Fibroblast of pulmonary artery (primary cell): ENCODE data around the gene CHKB.

Source experiments
- DNase-seq: peaks from one replicate; pipeline ENCODE4 v3.0.0-alpha.2; 2010; ENCODE audit warnings: low read depth
- H3K4me3 ChIP-seq: replicated peaks from 2 replicates; pipeline ENCODE4 v1.5.1; 2011; ENCODE audit warnings: low read depth, mild to moderate bottlenecking, control low read depth, low read length, moderate library complexity
- CTCF ChIP-seq: IDR thresholded peaks from 2 replicates; pipeline ENCODE4 v1.5.1; 2011; ENCODE audit warnings: mild to moderate bottlenecking, control low read depth, low read length, inconsistent platforms; ENCODE audit errors: missing control alignments

CHKB gene

GRCh38 chr22:50576070-50576469 is 6.6 kb downstream of the CHKB start:
- peak; percentile 71 for DNase-seq
- no peak overlapping the region for H3K4me3 ChIP-seq
- TF ChIP-seq CTCF = peak; percentile 50

GRCh38 chr22:50575426-50575941 is 7.2 kb downstream of the CHKB start:
- H3K4me3 ChIP-seq = no peak overlapping the region
- DNase-seq = no peak
- TF ChIP-seq CTCF = no peak

- no peak overlapping the region for H3K4me3 ChIP-seq
- TF ChIP-seq CTCF = no peak
- no peak for DNase-seq
Measured at GRCh38 chr22:50574383-50574755, 8.3 kb downstream of the CHKB start.

GRCh38 chr22:50573491-50574382 is 8.9 kb downstream of the CHKB start:
- no peak overlapping the region for H3K4me3 ChIP-seq
- no peak for DNase-seq
- TF ChIP-seq CTCF = no peak

- TF ChIP-seq CTCF = no peak
- no peak for DNase-seq
- no peak overlapping the region for H3K4me3 ChIP-seq
Measured at GRCh38 chr22:50572965-50573364, 9.7 kb downstream of the CHKB start.

GRCh38 chr22:50571264-50572175 is 11.1 kb downstream of the CHKB start:
- TF ChIP-seq CTCF = no peak
- DNase-seq = no peak
- H3K4me3 ChIP-seq = no peak overlapping the region
